OCI-LY3 (cell line): Measurements from ENCODE around the gene SOAT2.
A peak's percentile ranks its signal among the peaks of the same experiment; 100 is the strongest.

Source experiments
- H2AFZ ChIP-seq: fragments of 200-600, 300-600 bp; shearing (Covaris generic); 2 replicates; pipeline ENCODE4 v1.6.0; 2014; ENCODE audit warnings: antibody characterized with exemption, low read depth, low read length
- H3K27ac ChIP-seq: fragments of 200-600, 300-600 bp; sonication (generic); 2 replicates; pipeline ENCODE4 v1.5.1; 2014; ENCODE audit warnings: mild to moderate bottlenecking, low read length, moderate library complexity, mixed read lengths
- H3K27me3 ChIP-seq: fragments of 200-600, 300-600 bp; sonication (generic); 2 replicates; pipeline ENCODE4 v1.6.1; 2014; ENCODE audit warnings: low read depth, low read length, mixed read lengths
- H3K36me3 ChIP-seq: fragments of 200-600, 300-600 bp; sonication (generic); replicated peaks from 2 replicates; pipeline ENCODE3; 2014; ENCODE audit warnings: low read depth, low read length, mixed read lengths
- H3K4me1 ChIP-seq: fragments of 300-600, 200-600 bp; sonication (generic); 2 replicates; pipeline ENCODE4 v1.6.1; 2014; ENCODE audit warnings: low read length, mixed read lengths
- H3K4me2 ChIP-seq: fragments of 200-600, 300-600 bp; sonication (generic); 2 replicates; pipeline ENCODE4 v1.6.1; 2014; ENCODE audit warnings: low read length, mixed read lengths
- H3K4me3 ChIP-seq: fragments of 300-600, 200-600 bp; sonication (generic); 2 replicates; pipeline ENCODE4 v1.5.1; 2014; ENCODE audit warnings: antibody characterized with exemption, mild to moderate bottlenecking, low read length, moderate library complexity
- H3K79me2 ChIP-seq: fragments of 300-600, 200-600 bp; shearing (Covaris generic); 2 replicates; pipeline ENCODE4 v1.6.1; 2014; ENCODE audit warnings: mild to moderate bottlenecking, low read length, mixed read lengths
- H3K9ac ChIP-seq: fragments of 300-600, 200-600 bp; shearing (Covaris generic); 2 replicates; pipeline ENCODE4 v1.6.0; 2014; ENCODE audit warnings: mild to moderate bottlenecking, low read length, moderate library complexity
- H3K9me3 ChIP-seq: fragments of 200-600, 300-600 bp; shearing (Covaris generic); 2 replicates; pipeline ENCODE4 v1.6.1; 2014; ENCODE audit warnings: low read length, mixed read lengths; ENCODE audit not compliant: insufficient read depth
- H4K20me1 ChIP-seq: fragments of 200-600, 300-600 bp; sonication (generic); 2 replicates; pipeline ENCODE4 v1.6.1; 2016; ENCODE audit warnings: low read length, mixed read lengths; ENCODE audit not compliant: insufficient read depth
- EZH2phosphoT487 ChIP-seq: fragments of 200-600 bp; shearing (Covaris generic); IDR thresholded peaks from 2 replicates; pipeline ENCODE4 v1.6.1; 2018; ENCODE audit warnings: antibody characterized with exemption, mixed run types, low read depth
- TF ChIP-seq, protein P1 (sequence below): fragments of 200-600, 300-600 bp; sonication (generic); IDR thresholded peaks from 2 replicates; pipeline ENCODE4 v1.5.1; 2014; ENCODE audit warnings: antibody characterized with exemption, low read length, low read depth

SOAT2 gene

DNA sequence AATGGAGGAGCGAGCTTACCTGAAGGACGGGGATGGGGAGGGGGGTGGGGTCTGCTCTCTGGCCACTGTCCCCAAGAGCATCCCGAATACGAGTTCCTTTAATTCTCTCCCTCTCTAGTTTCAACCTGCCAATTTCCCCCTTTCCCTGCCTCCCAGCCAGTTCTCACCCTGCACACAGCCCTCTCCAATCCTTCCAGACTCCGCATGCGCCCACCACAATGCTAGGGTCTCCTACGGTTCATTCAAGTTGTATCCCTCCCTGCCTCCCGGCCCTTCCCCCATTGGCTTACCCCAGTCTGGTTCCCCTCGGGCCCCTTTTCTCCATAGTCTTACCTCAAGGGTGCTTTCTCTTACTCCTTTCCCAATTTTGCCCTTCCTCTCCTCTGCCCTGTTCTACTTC is 6.5 kb upstream of the SOAT2 start:
- Histone ChIP-seq H3K79me2 (no peaks in the 10 kb centered on the region), H3K9ac (no peak overlapping the region), H3K27me3 (peaks cover 20% of the 10 kb centered on the region), H4K20me1 (no peaks in the 10 kb centered on the region), H3K4me2 (peak overlapping the region; percentile 95), H2AFZ (no peak overlapping the region; the same call in 1 of the 2 replicates), H3K4me1 (peaks cover 18% of the 10 kb centered on the region), H3K27ac (no peak overlapping the region), H3K9me3 (no peaks in the 10 kb centered on the region), H3K36me3 (no peaks in the 10 kb centered on the region), H3K4me3 (peak overlapping the region; percentile 79)
- TF ChIP-seq, protein P1, sequence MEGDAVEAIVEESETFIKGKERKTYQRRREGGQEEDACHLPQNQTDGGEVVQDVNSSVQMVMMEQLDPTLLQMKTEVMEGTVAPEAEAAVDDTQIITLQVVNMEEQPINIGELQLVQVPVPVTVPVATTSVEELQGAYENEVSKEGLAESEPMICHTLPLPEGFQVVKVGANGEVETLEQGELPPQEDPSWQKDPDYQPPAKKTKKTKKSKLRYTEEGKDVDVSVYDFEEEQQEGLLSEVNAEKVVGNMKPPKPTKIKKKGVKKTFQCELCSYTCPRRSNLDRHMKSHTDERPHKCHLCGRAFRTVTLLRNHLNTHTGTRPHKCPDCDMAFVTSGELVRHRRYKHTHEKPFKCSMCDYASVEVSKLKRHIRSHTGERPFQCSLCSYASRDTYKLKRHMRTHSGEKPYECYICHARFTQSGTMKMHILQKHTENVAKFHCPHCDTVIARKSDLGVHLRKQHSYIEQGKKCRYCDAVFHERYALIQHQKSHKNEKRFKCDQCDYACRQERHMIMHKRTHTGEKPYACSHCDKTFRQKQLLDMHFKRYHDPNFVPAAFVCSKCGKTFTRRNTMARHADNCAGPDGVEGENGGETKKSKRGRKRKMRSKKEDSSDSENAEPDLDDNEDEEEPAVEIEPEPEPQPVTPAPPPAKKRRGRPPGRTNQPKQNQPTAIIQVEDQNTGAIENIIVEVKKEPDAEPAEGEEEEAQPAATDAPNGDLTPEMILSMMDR, result no peak

DNA sequence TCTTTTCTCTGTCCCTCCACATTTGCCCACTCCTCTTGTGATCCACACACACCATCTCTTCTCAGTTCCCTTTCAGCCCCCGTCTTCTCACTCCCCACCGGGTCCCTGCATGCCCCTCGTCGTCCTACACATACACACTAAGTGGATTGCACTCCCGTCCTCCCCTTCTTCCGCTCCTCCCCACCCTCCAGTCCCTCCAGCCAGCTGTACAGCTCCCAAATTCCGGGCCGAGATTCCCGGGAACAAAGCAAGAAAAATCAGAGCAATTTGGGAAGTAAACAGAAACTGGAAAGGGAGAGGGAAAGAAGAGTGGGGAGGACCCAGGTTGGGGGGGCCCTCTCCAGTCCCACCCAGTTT is 6.1 kb upstream of the SOAT2 start:
- H3K27ac ChIP-seq, result no peak overlapping the region
- H2AFZ ChIP-seq, result peak overlapping the region; percentile 95
- no peaks in the 10 kb centered on the region for H3K79me2 ChIP-seq
- no peaks in the 10 kb centered on the region for H3K9me3 ChIP-seq
- H4K20me1 ChIP-seq, result no peaks in the 10 kb centered on the region
- H3K4me2 ChIP-seq, result peak overlapping the region; percentile 95
- H3K9ac ChIP-seq, result peak overlapping the region; percentile 51; the same call in 1 of the 2 replicates
- H3K36me3 ChIP-seq, result no peaks in the 10 kb centered on the region
- H3K4me1 ChIP-seq, result peaks cover 18% of the 10 kb centered on the region
- TF ChIP-seq, protein P1, result no peak
- no peak for TF ChIP-seq EZH2phosphoT487
- H3K4me3 ChIP-seq, result peak overlapping the region; percentile 79
- peaks cover 20% of the 10 kb centered on the region for H3K27me3 ChIP-seq

DNA sequence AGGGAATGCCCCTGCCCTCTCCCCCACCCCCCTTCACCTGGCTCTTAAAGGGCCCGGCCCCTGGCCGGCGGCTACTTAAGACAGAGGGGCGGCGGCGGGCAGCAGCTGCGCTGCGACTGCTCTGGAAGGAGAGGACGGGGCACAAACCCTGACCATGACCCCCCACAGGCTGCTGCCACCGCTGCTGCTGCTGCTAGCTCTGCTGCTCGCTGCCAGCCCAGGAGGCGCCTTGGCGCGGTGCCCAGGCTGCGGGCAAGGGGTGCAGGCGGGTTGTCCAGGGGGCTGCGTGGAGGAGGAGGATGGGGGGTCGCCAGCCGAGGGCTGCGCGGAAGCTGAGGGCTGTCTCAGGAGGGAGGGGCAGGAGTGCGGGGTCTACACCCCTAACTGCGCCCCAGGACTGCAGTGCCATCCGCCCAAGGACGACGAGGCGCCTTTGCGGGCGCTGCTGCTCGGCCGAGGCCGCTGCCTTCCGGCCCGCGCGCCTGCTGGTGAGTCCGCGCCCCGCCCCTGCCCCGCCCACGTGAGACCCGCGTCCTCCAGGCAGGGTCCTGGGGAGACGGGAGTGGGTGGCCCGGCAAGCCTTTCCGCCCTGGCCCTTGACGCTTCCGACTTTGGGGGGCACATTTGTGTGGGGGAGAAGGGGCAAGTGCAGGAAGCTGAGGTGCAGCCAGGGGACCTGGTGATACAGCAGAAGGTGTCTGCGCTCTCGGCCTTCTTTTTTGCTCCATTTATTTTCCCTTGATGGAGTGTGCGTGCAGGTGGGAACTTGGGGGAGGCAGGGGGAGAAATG is 5.5 kb upstream of the SOAT2 start, which contains the start of gene IGFBP6:
Gene IGFBP6 (plus strand): TSS at position 104 of the 790 bp plus-strand sequence. CDS start 51 bp downstream, at position 155.
- H3K9ac ChIP-seq, result peak within 1 kb of the TSS; percentile 51
- H3K27me3 ChIP-seq, result peaks cover 20% of the 10 kb centered on the region
- H2AFZ ChIP-seq, result peak within 1 kb of the TSS; percentile 95
- no peaks in the 10 kb centered on the region for H4K20me1 ChIP-seq
- no peaks in the 10 kb centered on the region for H3K9me3 ChIP-seq
- H3K79me2 ChIP-seq, result no peaks in the 10 kb centered on the region
- TF ChIP-seq EZH2phosphoT487, result no peak
- TF ChIP-seq, protein P1, result no peak
- H3K27ac ChIP-seq, result no peak within 1 kb of the TSS
- H3K4me3 ChIP-seq, result peak within 1 kb of the TSS; percentile 79
- no peaks in the 10 kb centered on the region for H3K36me3 ChIP-seq
- H3K4me2 ChIP-seq, result peak within 1 kb of the TSS; percentile 95
- H3K4me1 ChIP-seq, result peaks cover 18% of the 10 kb centered on the region

DNA sequence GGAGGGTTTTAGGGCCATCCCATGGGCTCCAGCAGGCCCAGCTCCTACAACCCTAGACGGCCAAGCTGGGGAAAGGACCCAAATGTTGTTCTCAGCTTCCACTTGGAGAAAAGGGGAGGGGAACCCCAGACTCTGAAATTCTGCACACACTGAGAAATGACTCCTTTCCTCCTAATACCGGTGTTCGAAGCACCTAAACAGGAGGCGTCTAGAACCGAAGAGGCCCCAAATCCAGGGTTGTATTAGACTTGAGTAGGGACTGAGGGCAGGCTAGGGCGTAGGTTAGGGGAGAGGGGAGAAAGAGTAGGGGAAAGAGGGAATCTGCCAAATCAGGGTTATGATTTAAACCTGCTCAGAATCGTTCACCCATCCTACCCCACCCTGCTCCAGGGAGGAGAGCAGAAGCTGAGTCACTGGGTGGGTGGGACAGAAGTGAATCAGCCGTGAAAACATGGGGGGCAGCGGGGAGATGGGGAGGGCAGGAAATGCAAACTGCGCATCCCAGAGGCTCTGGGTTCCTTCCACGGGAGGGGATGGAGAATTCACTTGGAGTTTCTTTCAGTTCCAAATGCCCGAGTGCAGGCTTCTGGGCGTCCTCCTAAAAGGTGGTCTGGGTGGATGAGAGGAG is 4.8 kb upstream of the SOAT2 start:
- Histone ChIP-seq H3K9ac (peak overlapping the region; percentile 51), H2AFZ (peak overlapping the region; percentile 95), H3K36me3 (no peaks in the 10 kb centered on the region), H3K27ac (no peak overlapping the region), H3K4me3 (peak overlapping the region; percentile 79), H3K27me3 (peaks cover 20% of the 10 kb centered on the region), H4K20me1 (no peaks in the 10 kb centered on the region), H3K9me3 (no peaks in the 10 kb centered on the region), H3K4me1 (peaks cover 18% of the 10 kb centered on the region), H3K79me2 (no peaks in the 10 kb centered on the region), H3K4me2 (peak overlapping the region; percentile 95)
- TF ChIP-seq EZH2phosphoT487, result no peak
- TF ChIP-seq, protein P1, result no peak
